Liver (tissue), 3 donors: Measurements from ENCODE around the gene IL9.

Experiments
- EGR1 ChIP-seq, 2 donors: IDR thresholded peaks; 2 replicates each; pipeline ENCODE4 v1.6.1; 2016 to 2018; ENCODE audit warnings: antibody characterized with exemption in 2 of 2, low read depth in 2 of 2
- FOXA1 ChIP-seq: IDR thresholded peaks from 2 replicates; pipeline ENCODE4 v1.6.1; 2016; ENCODE audit warnings: antibody characterized with exemption
- GABPA ChIP-seq, 2 donors: IDR thresholded peaks in 1 of 2; conservative IDR thresholded peaks in 1 of 2; 2 replicates each; pipeline ENCODE4 v1.6.1; 2016; ENCODE audit warnings: antibody characterized with exemption in 2 of 2, mild to moderate bottlenecking in 1 of 2, moderate library complexity in 1 of 2
- RAD21 ChIP-seq, 2 donors: IDR thresholded peaks; 2 replicates each; pipeline ENCODE4 v1.6.1; 2016; ENCODE audit warnings: antibody characterized with exemption in 2 of 2, mild to moderate bottlenecking in 2 of 2
- SP1 ChIP-seq: IDR thresholded peaks from 2 replicates; pipeline ENCODE4 v1.6.1; 2018; ENCODE audit warnings: antibody characterized with exemption, mild to moderate bottlenecking
- TAF1 ChIP-seq: conservative IDR thresholded peaks from 2 replicates; pipeline ENCODE4 v1.6.1; 2016; ENCODE audit warnings: antibody characterized with exemption, mild to moderate bottlenecking
- YY1 ChIP-seq: IDR thresholded peaks from 2 replicates; pipeline ENCODE4 v1.6.1; 2016; ENCODE audit warnings: antibody characterized with exemption, mild to moderate bottlenecking
- ZBTB33 ChIP-seq: IDR thresholded peaks from 2 replicates; pipeline ENCODE4 v1.6.1; 2016; ENCODE audit warnings: antibody characterized with exemption
- TF ChIP-seq, protein P1 (sequence below): fragments of 150-350 bp; IDR thresholded peaks from 2 replicates; pipeline ENCODE4 v1.5.1; 2017; ENCODE audit warnings: improper control_type of control experiment, low read depth, low read length; ENCODE audit not compliant: missing input control
- TF ChIP-seq, protein P2 (sequence below): IDR thresholded peaks from 2 replicates; pipeline ENCODE4 v1.6.1; 2016; ENCODE audit warnings: antibody characterized with exemption
- TF ChIP-seq, protein P3 (sequence below): IDR thresholded peaks from 2 replicates; pipeline ENCODE4 v1.6.1; 2016; ENCODE audit warnings: antibody characterized with exemption, mild to moderate bottlenecking
- TF ChIP-seq, protein P4 (sequence below): IDR thresholded peaks from 2 replicates; pipeline ENCODE4 v1.6.1; 2016; ENCODE audit warnings: antibody characterized with exemption
- donor health status: healthy.
- donor health status: healthy.

DNA sequence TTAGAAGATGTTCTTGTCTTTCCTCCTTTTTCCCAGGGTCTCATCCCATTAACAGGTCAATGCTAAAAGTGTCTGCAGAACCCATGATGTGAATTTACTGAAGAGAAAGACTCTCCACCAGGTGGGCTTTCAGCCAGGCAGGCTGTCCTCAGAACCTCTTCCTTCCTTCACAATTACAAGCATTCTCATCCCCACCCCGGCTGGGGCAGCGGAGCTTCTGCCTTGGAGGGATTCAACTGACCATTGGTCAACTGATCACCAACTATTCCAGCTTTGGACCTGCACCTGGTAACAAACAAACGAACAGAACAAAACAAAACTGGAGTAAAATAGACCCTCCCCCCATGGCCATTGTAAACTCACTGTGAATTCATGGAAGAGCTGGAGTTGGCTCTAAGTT lies 12.6 kb downstream of the IL9 start:
- TF ChIP-seq, protein P1, sequence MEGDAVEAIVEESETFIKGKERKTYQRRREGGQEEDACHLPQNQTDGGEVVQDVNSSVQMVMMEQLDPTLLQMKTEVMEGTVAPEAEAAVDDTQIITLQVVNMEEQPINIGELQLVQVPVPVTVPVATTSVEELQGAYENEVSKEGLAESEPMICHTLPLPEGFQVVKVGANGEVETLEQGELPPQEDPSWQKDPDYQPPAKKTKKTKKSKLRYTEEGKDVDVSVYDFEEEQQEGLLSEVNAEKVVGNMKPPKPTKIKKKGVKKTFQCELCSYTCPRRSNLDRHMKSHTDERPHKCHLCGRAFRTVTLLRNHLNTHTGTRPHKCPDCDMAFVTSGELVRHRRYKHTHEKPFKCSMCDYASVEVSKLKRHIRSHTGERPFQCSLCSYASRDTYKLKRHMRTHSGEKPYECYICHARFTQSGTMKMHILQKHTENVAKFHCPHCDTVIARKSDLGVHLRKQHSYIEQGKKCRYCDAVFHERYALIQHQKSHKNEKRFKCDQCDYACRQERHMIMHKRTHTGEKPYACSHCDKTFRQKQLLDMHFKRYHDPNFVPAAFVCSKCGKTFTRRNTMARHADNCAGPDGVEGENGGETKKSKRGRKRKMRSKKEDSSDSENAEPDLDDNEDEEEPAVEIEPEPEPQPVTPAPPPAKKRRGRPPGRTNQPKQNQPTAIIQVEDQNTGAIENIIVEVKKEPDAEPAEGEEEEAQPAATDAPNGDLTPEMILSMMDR = no peak
- TF ChIP-seq, protein P2, sequence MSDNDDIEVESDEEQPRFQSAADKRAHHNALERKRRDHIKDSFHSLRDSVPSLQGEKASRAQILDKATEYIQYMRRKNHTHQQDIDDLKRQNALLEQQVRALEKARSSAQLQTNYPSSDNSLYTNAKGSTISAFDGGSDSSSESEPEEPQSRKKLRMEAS = no peak
- TF ChIP-seq TAF1 = no peak
- TF ChIP-seq YY1 = no peak
- TF ChIP-seq EGR1 (IDR thresholded peaks at IDR 0.05; ENCODE audit: low read depth in 2 of 2) = no peak
- TF ChIP-seq GABPA (IDR thresholded peaks at IDR 0.05 in 1 of 2, conservative IDR thresholded peaks at IDR 0.05 in 1 of 2) = no peak
- TF ChIP-seq, protein P3, sequence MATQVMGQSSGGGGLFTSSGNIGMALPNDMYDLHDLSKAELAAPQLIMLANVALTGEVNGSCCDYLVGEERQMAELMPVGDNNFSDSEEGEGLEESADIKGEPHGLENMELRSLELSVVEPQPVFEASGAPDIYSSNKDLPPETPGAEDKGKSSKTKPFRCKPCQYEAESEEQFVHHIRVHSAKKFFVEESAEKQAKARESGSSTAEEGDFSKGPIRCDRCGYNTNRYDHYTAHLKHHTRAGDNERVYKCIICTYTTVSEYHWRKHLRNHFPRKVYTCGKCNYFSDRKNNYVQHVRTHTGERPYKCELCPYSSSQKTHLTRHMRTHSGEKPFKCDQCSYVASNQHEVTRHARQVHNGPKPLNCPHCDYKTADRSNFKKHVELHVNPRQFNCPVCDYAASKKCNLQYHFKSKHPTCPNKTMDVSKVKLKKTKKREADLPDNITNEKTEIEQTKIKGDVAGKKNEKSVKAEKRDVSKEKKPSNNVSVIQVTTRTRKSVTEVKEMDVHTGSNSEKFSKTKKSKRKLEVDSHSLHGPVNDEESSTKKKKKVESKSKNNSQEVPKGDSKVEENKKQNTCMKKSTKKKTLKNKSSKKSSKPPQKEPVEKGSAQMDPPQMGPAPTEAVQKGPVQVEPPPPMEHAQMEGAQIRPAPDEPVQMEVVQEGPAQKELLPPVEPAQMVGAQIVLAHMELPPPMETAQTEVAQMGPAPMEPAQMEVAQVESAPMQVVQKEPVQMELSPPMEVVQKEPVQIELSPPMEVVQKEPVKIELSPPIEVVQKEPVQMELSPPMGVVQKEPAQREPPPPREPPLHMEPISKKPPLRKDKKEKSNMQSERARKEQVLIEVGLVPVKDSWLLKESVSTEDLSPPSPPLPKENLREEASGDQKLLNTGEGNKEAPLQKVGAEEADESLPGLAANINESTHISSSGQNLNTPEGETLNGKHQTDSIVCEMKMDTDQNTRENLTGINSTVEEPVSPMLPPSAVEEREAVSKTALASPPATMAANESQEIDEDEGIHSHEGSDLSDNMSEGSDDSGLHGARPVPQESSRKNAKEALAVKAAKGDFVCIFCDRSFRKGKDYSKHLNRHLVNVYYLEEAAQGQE = no peak
- TF ChIP-seq, protein P4, sequence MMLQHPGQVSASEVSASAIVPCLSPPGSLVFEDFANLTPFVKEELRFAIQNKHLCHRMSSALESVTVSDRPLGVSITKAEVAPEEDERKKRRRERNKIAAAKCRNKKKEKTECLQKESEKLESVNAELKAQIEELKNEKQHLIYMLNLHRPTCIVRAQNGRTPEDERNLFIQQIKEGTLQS = no peak
- TF ChIP-seq SP1 = no peak
- no peak for TF ChIP-seq ZBTB33
- no peak for TF ChIP-seq FOXA1
- no peak for TF ChIP-seq RAD21 (IDR thresholded peaks at IDR 0.05)
